ENCODE results near the gene TXK.

TXK gene

DNA sequence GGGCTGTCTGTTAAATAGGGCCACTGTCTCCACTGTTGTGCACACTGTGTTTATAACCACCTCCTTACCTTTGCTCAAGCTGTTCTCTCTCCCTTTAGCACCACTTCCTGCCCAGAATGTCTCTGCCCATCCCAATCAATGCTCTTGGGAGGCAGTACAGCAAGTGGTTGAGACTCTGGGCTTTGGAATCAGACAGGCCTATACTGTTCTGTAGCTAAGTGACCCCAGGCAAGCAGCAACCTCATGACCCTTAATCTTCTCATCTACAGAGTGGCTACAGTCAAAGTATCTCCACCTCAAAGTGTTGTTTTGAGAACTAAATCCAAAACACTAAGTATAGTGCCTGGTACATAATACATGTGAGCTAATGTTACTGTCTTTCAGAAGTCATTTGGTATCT is 3.8 kb upstream of the TXK start:
- DNase-seq (ENCODE audit: low spot score): no peak

- no peak for DNase-seq (ENCODE audit: low spot score)
These were observed 381 bp downstream of the TXK start for GRCh38 chr4:48133669-48134068.

- DNase-seq (ENCODE audit: low spot score): no peak
These were observed 2.3 kb downstream of the TXK start for GRCh38 chr4:48131736-48132135.

GRCh38 chr4:48130100-48130499 is 4.0 kb downstream of the TXK start:
- no peak for DNase-seq (ENCODE audit: low spot score)

GRCh38 chr4:48129307-48130014 is 4.6 kb downstream of the TXK start:
- no peak for DNase-seq (ENCODE audit: low spot score)

- peak; percentile 58 for DNase-seq (ENCODE audit: low spot score)
These were observed 6.2 kb downstream of the TXK start for GRCh38 chr4:48127682-48128404.

DNA sequence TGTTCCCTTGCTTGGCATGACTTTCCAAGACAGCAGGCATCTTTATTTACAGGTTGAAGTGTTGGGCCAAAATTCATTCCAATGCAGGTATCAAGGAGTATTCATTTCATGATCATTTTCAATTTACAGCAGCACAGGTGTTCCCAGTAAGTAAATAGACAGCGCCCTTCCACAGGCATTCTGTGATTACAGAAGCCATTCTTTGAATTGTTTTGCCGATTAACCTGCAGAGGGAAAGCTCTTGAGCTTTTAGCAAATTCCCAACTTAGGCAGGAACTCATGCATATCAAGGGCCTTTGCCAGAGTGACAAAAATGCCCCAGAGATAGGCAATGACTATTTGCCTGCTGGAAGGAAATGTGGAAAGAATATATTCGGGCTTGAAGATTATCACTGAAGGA is 6.8 kb downstream of the TXK start:
- no peak for DNase-seq (ENCODE audit: low spot score)

DNA sequence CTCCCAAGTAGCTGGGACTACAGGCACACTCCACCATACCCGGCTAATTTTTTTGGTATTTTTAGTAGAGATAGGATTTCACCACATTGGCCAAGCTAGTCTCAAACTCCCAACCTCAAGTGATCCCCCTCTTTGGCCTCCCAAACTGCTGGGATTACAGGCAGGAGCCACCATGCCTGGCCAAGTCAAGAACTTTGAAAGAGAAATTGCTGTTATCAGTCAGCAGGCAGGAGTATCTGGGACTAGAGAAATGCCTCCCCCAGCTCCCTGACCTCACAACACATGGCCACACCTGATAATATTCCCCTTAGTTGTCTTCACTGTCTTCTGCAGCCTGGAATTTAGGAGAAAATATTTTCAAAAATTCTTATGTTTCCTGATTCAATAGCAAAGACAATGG is 7.4 kb downstream of the TXK start:
- no peak for DNase-seq (ENCODE audit: low spot score)

GRCh38 chr4:48124870-48125269 is 9.2 kb downstream of the TXK start:
- DNase-seq (ENCODE audit: low spot score): no peak

DNA sequence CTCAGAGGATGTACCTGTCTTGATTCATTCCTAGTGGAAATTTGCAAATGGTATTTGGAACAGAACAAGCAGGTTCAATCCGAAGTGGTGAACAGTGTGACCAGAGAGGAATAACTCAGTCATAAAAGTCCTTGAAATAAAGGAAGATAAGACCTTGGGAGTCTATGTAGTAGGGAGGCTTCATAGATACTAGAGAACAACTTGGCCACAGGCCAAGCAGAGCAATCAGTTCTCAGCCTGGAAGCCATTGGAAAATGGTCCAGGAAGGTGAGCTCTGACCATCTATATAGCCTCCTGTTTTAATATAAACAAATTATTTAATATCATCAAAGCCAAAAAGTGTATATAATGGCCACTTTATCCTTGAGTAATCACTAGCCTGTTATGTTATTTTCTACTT is 11.3 kb downstream of the TXK start:
- DNase-seq (ENCODE audit: low spot score): no peak

DNA sequence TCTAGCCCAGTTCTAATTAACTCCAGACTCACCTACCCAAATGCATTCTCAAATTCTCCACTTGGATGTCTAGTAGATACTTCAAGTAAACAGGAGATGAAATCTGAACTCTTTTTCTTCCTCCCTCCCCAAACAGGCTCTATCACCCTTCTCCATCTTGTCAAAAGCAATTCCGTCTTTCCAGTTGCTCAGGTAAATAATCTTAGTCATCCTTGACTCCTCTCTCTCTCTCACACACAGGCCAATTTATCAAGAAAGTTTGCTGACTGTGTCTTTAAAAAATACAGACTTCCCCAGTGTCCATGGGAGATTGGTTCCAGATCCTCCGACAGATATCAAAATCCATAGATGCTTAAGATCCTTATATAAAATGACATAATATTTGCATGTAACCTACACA is 12.9 kb downstream of the TXK start:
- no peak for DNase-seq (ENCODE audit: low spot score)

DNA sequence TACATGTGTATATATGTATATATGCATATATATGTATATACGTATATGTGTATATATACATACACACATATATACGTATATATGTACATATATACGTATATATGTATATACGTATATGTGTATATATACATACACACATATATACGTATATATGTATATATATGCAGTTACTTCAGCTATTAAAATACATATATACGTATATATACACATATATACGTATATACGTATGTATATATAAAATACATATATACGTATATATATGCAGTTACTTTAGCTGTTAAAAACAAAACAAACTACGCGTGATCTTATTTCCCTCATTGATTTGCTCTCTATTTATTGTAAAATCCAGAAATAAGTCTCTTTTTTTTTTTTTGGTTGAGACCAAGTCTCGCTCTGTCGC is 13.9 kb downstream of the TXK start:
- DNase-seq (ENCODE audit: low spot score): no peak

GRCh38 chr4:48119646-48120045 is 14.4 kb downstream of the TXK start:
- no peak for DNase-seq (ENCODE audit: low spot score)

DNA sequence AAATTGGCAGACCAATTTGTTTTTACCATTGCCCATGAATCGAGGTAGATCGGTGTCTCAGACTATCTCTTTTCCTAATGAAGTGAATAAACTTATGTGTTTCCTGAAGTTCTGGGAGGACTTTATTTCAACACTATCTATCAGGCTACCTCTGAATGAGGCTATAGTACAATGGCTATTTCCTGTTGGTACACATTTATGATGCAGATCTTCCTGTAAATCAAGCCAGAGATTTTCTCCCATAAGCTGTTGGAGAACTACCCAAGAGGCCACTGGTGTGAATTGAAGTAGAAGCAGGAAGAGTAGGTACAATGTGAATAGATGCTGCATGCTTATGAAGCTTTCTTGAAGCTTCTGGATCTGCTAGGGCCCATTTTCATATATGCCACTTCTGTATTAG is 16.0 kb downstream of the TXK start:
- no peak for DNase-seq (ENCODE audit: low spot score)

- no peak for DNase-seq (ENCODE audit: low spot score)
These were observed 17.5 kb downstream of the TXK start for GRCh38 chr4:48116582-48116981.

GRCh38 chr4:48114412-48114811 is 19.6 kb downstream of the TXK start:
- DNase-seq (ENCODE audit: low spot score): no peak

DNA sequence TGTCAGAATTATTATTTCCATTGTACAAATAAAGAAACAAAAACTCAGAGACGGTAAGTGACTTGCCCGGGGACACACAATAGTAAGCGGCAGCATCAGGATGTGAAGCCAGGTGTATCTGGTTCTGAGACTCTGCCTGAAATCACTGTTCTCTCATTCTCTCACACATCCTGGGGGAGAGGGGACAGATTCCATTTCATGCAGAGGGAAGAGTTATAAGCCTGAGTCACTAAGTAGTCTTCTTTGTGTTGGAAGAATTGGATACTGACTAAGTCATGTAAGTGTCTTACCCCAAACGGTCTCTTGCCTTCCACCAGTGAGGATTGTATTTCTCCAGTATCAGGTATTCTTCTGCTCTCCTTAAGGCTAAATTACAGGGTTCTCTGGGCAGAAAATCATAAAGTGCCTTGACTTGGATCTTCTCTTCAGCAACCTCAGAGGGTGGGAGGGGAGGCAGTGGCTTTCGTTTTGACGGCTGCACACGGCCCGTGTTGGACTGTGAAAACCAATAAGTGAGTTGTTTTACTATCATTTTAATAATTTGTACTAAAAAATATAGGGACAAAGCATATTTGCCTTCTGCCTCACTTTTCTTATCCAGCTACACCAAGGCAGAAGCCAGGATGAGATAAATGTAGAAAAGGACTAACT is 21.9 kb downstream of the TXK start:
- peak; percentile 9 for DNase-seq (ENCODE audit: low spot score)

DNA sequence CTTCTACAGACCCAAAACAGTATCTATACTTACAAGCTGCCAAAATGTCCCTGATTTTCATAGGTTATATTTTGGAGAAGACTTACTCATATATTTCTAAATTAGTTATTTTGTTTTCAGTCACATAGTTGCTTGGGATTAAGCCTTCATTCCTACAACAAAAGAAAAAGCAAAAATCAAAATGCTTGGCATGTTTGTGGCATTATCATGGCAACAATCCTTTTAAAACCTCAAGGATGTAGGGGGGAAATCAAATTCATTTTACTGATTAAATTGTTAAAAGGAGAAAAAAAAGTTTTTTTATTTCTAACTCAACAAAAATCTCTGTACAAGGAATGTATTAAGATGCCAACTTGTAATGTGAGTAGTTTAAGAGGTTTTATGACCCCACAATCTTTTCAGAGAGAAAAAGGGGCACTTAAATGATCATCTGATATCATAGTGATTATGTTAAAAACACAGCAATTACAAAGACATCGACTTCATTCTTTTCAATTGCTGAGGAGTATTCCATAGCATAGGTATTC is 23.5 kb downstream of the TXK start:
- DNase-seq (ENCODE audit: low spot score): no peak

GRCh38 chr4:48109413-48110263 is 24.4 kb downstream of the TXK start:
- DNase-seq (ENCODE audit: low spot score): peak; percentile 8

DNA sequence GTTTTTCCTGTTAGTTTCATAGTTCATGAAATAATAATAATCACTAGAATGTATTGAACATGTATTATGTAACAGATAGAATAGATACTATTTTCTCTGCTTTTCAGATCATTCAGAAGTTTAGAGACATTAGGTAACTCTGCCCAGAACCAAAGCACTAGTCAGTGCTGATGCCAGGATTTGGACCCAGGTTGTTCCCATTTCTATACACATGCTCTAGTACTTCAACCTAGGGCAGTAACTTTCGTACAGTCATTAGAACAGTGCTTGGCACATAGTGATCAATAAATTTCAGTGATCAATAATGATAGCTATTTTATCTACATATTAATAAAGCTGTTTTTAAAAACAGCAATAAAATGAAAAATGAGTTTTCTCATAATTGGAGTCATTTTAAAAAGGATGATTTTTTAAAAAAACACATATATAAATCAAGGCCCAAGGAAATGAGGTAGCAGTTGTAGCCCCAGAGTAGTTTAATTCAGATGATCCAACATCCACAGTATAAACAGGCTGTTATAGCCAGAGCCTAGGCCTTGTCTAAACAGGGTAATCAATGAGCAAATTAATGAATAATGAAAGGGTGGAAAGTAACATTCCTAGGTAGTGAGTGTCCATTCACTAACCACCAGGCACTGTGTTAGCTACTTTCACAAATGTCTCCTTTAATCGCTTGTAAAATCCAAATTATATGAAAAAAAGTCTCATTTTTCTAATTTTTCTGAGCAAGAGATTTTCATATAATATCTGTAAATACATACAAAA is 25.6 kb downstream of the TXK start:
- no peak for DNase-seq (ENCODE audit: low spot score)

GRCh38 chr4:48105230-48105629 is 28.8 kb downstream of the TXK start:
- DNase-seq (ENCODE audit: low spot score): no peak

Measured in COLO829 (cell line).